Small intestine (tissue), 7 donors: ENCODE results near the gene TAX1BP3. TPM values are rescaled to one million over a fixed set of nuclear protein-coding genes. Genes with fewer than 3 reads are reported as not detected.

ENCODE experiments used
- DNase-seq, 2 donors: peaks; one replicate each; pipeline versions ENCODE4 v3.0.0 to v3.0.0-alpha.2; 2013
- FAIRE-seq: peaks from 2 replicates; lab custom pipeline; 2012; peaks lifted over from hg19 to GRCh38; lab: Jason Lieb, UNC
- H3K27ac ChIP-seq, 3 donors: one replicate each; pipeline ENCODE4 v1.5.1; 2013; ENCODE audit warnings: low read length in 2 of 3, mild to moderate bottlenecking in 2 of 3, control low read depth in 1 of 3, inconsistent platforms in 1 of 3, low read depth in 1 of 3, moderate library complexity in 1 of 3
- H3K27me3 ChIP-seq, 3 donors: one replicate each; pipeline ENCODE4 v1.6.1; 2013; ENCODE audit warnings: low read length in 3 of 3, inconsistent platforms in 1 of 3; ENCODE audit not compliant: control insufficient read depth in 3 of 3, insufficient read depth in 3 of 3
- H3K36me3 ChIP-seq, 3 donors: one replicate each; pipeline ENCODE4 v1.6.1; 2013; ENCODE audit warnings: low read length in 3 of 3, inconsistent platforms in 1 of 3, low read depth in 1 of 3, mild to moderate bottlenecking in 1 of 3, moderate library complexity in 1 of 3; ENCODE audit not compliant: control insufficient read depth in 3 of 3, insufficient read depth in 2 of 3
- H3K4me1 ChIP-seq, 3 donors: one replicate each; pipeline ENCODE4 v1.6.1; 2013; ENCODE audit warnings: low read length in 2 of 3, inconsistent platforms in 1 of 3, low read depth in 1 of 3, mild to moderate bottlenecking in 1 of 3, moderate library complexity in 1 of 3; ENCODE audit not compliant: control insufficient read depth in 3 of 3, insufficient read depth in 2 of 3
- H3K4me3 ChIP-seq, 3 donors: one replicate each; pipeline ENCODE4 v1.5.1; 2013; ENCODE audit warnings: low read length in 3 of 3, control low read depth in 1 of 3, inconsistent platforms in 1 of 3, low read depth in 1 of 3, mild to moderate bottlenecking in 1 of 3, moderate library complexity in 1 of 3
- H3K9me3 ChIP-seq, 2 donors: one replicate each; pipeline ENCODE4 v1.6.1; 2013; ENCODE audit warnings: low read depth in 1 of 2, low read length in 1 of 2; ENCODE audit not compliant: control insufficient read depth in 2 of 2, insufficient read depth in 1 of 2
- WGBS, 3 donors: extraction: QIAGEN DNeasy Blood & Tissue Kit; methylation state at CpG; one replicate each; pipeline ENCODE4 v1.1.7; 2013; 5-methylcytosine and 5-hydroxymethylcytosine counted together
- polyA plus RNA-seq, 4 donors: library from polyadenylated mRNA; stranded (reverse) in 3 of 4; unstranded in 1 of 4; fragments of 200-250 nt in 3 of 4; fragments of 120-200 nt in 1 of 4; gene quantifications; one replicate each; pipeline versions ENCODE4 v1.2.1 to v1.2.3, GENCODE V29; 2013
- donor health status: healthy with polysubstance abuse.
- donor health status: control.
- donor health status: control.
- donor health status: Bipolar disorder and iron deficiency.
- donor health status: healthy.

Gene TAX1BP3
- polyA plus RNA-seq, 4 donors = 102 to 442 (median 235) TPM

DNA sequence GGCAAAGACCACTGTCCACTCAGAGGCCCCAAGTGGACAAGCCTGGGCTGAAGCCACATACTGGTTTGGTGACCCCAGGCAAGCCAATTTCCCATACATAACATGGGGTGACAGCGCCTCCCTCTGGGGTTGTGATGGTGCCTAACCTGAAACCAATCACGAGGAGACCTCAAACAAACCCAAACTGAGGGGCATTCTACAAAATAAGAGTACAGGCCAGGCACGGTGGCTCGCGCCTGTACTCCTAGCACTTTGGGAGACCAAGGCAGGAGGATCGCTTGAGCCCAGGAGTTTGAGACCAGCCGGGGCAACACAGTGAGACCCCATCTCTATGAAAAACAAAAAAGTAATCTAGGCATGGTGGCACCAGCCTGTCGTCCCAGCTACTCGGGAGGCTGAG is 24.0 kb upstream of the TAX1BP3 start:
- WGBS, 3 donors = 80 to 86% (median 84%) methylated on average over 9 of the region's 9 CpGs
- peaks cover 2 to 55% (median 7%) of the 10 kb centered on the region in 3 donors for H3K27me3 ChIP-seq
- FAIRE-seq = no peak
- H3K36me3 ChIP-seq = no peaks in the 10 kb centered on the region
- H3K4me1 ChIP-seq = peaks cover 0 to 4% (median 0%) of the 10 kb centered on the region in 3 donors
- peaks cover 0 to 2% of the 10 kb centered on the region in 2 donors for H3K9me3 ChIP-seq
- H3K27ac ChIP-seq = no peak overlapping the region
- H3K4me3 ChIP-seq = no peak overlapping the region
- no peak for DNase-seq

DNA sequence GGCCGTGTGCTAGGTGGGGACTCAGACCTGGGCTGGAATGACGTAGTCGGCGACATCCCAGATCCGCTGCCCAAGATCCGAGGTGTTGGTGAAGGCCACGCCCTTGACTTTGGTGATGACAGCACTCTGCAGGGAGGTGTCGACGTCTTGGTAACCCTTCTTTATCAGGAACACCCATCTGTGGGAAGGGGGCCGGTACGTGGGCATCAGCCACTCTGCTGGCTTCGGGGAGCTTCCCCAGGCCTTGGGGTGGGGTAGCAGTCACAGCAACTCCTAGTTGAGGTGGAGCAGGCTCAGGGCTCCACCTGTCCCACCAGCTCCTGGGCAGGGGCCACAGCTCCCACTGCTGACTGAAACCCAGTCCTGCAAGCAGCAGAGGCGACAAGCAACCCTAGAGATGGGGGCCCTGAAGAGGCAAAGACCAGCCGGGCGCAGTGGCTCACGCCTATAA is 23.3 kb upstream of the TAX1BP3 start:
- H3K27me3 ChIP-seq = peaks cover 2 to 49% (median 7%) of the 10 kb centered on the region in 3 donors
- 72 to 80% (median 77%) methylated on average over 16 of the region's 16 CpGs for WGBS, 3 donors
- H3K4me1 ChIP-seq = peaks cover 0 to 4% (median 0%) of the 10 kb centered on the region in 3 donors
- H3K9me3 ChIP-seq = no peaks in the 10 kb centered on the region
- DNase-seq (no peak), FAIRE-seq (no peak)
- no peak overlapping the region for H3K4me3 ChIP-seq
- no peaks in the 10 kb centered on the region for H3K36me3 ChIP-seq
- H3K27ac ChIP-seq = no peak overlapping the region

DNA sequence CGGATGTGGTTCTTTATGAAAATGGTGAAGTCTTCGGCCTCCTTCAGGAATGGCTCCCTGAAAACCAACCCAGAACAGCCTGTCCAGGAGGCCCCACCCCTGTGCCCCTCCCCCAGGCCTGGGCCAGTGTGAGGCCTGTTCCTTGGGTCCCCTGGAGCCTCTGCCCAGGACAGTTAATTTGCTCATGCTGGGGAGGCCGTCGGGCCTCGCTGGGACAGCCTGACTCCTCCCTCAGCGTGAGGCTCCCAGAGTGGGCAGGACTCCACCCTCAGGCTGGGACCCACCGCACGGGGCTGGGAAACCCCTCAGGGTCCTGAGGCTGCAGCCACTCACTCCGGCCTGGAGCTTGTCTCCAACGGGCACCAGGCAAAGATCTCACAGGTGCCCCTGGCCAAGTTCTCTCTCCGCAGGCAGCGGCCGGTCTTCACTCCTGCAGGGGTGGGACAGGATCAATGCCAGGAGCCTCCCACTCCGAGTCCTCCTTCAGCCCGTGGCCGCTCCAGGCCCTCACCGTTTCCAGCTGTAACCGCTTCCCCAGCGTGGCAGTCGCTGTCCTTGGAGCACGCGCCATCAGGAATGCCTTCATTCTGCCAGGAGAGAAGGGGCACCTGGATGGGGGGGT is 21.8 kb upstream of the TAX1BP3 start:
- peaks cover 0 to 38% (median 2%) of the 10 kb centered on the region in 3 donors for H3K27me3 ChIP-seq
- FAIRE-seq = no peak

GRCh38 chr17:3689262-3690093 is 21.1 kb upstream of the TAX1BP3 start:
- H3K4me1 ChIP-seq = no peaks in the 10 kb centered on the region
- H3K4me3 ChIP-seq = no peak overlapping the region
- H3K9me3 ChIP-seq = no peaks in the 10 kb centered on the region
- no peak for FAIRE-seq
- peaks cover 0 to 36% (median 0%) of the 10 kb centered on the region in 3 donors for H3K27me3 ChIP-seq
- H3K36me3 ChIP-seq = no peaks in the 10 kb centered on the region
- DNase-seq = no peak
- WGBS, 3 donors = 82 to 89% (median 85%) methylated on average over 41 to 44 of the region's 44 CpGs
- H3K27ac ChIP-seq = no peak overlapping the region

More for the DNA sequence above, 21.8 kb upstream of the TAX1BP3 start:
- Histone ChIP-seq H3K36me3 (no peaks in the 10 kb centered on the region), H3K4me3 (no peak overlapping the region), H3K9me3 (no peaks in the 10 kb centered on the region), H3K4me1 (no peaks in the 10 kb centered on the region), H3K27ac (no peak overlapping the region)
- DNase-seq = no peak
- WGBS, 3 donors = 77 to 84% (median 83%) methylated on average over 18 to 22 of the region's 22 CpGs

DNA sequence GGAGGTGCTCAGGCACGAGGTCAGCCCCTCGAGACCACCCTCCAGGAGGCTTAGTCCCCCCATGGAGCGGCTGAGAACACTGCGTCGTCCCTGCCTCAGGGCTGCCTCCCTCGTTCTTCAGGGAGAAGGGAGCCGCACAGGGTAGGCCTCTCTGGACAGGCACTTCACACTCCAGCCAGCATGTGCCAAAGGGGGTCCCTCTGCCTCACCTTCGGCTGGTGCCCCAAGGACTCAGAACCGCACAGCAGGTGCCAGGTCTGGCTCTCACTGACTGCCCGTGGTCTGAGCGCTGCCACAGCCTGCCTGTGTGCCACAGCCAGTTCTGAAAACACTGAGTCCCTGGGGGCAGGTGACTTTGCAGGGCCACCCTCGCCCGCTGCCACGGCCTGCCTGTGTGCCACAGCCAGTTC is 20.5 kb upstream of the TAX1BP3 start:
- H3K9me3 ChIP-seq = no peaks in the 10 kb centered on the region
- DNase-seq = no peak
- WGBS, 3 donors = 68 to 77% (median 74%) methylated on average over 11 to 14 of the region's 14 CpGs
- no peak overlapping the region for H3K27ac ChIP-seq
- H3K27me3 ChIP-seq = peaks cover 0 to 37% (median 0%) of the 10 kb centered on the region in 3 donors
- no peak for FAIRE-seq
- H3K4me1 ChIP-seq = no peaks in the 10 kb centered on the region
- H3K36me3 ChIP-seq = no peaks in the 10 kb centered on the region
- no peak overlapping the region for H3K4me3 ChIP-seq

DNA sequence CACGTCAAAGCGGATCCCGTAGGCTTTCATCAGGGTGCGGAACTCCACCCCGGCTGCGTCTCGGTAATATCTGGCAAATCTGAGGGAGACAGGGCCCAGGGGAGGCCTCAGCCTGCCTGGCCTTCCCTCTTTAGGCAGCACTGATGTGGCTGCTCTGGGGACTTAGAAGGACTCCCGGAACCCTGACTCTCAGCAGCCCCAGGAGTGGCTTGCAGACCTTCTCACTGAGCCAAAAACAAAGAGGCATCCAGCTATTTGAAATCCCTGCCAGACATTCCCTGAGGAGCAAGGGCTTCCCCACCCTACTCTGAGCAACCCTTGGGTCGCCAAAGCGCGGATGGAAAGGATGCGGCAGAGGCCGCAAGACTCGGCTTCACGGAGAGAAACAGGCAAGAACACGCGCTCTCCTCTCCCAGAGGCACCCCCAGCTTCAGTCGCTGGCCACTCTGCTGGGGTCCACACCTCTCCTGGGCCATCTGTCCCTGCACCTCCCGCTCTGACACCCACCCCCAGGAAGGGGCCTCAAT is 19.7 kb upstream of the TAX1BP3 start:
- 45 to 46% (median 45%) methylated on average over 19 of the region's 19 CpGs for WGBS, 3 donors

DNA sequence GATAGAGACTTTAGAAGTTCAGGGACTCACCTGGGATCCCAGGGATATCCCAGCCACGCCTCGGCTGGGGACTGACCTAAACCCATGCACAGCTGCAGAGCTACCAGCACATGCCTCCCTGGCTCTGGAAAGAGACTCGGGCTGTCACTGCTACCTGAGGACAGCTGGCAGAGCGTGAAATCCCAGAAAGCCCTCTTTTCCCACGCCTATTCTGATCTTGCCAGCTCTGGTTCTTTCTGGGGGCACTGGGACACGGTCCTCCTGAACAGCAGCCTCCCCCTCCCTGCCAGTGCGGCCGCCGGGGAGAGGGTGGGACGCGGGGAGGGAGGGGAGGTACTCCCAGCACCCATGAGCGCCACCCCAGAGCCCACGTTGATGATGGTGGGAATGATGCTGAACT is 16.8 kb upstream of the TAX1BP3 start:
- no peaks in the 10 kb centered on the region for H3K36me3 ChIP-seq
- FAIRE-seq (no peak), DNase-seq (no peak)
- no peak overlapping the region for H3K4me3 ChIP-seq
- 9 to 39% (median 30%) methylated on average over 8 to 13 of the region's 13 CpGs for WGBS, 3 donors
- no peak overlapping the region for H3K27ac ChIP-seq
- H3K27me3 ChIP-seq = peaks cover 0 to 23% (median 2%) of the 10 kb centered on the region in 3 donors
- no peaks in the 10 kb centered on the region for H3K4me1 ChIP-seq
- no peaks in the 10 kb centered on the region for H3K9me3 ChIP-seq

More for the DNA sequence above, 19.7 kb upstream of the TAX1BP3 start:
- no peak for DNase-seq
- Histone ChIP-seq H3K27me3 (peaks cover 0 to 33% (median 0%) of the 10 kb centered on the region in 3 donors), H3K4me3 (no peak overlapping the region), H3K36me3 (no peaks in the 10 kb centered on the region), H3K9me3 (no peaks in the 10 kb centered on the region), H3K27ac (no peak overlapping the region), H3K4me1 (no peaks in the 10 kb centered on the region)
- FAIRE-seq = no peak

- H3K27ac ChIP-seq = no peak overlapping the region
- no peak overlapping the region for H3K4me3 ChIP-seq
- H3K9me3 ChIP-seq = no peaks in the 10 kb centered on the region
- peaks cover 0 to 19% (median 2%) of the 10 kb centered on the region in 3 donors for H3K27me3 ChIP-seq
- no peaks in the 10 kb centered on the region for H3K36me3 ChIP-seq
- FAIRE-seq (no peak), DNase-seq (peak; percentile 19 to 55)
- H3K4me1 ChIP-seq = no peaks in the 10 kb centered on the region
- 27 to 31% (median 28%) methylated on average over 10 of the region's 10 CpGs for WGBS, 3 donors
Measured at GRCh38 chr17:3683054-3683511, 14.7 kb upstream of the TAX1BP3 start.
